NOMO-1 treated with DMSO at 0.1 percent for 48 hours (cell line): Measurements from ENCODE around the gene RASGRP2.

Experiments
- DNase-seq: peaks from one replicate; lab custom pipeline; 2025; ENCODE audit not compliant: unreplicated experiment; lab: John Stamatoyannopoulos, UW

Gene RASGRP2

GRCh38 chr11:64742087-64742888 is 1.7 kb downstream of the RASGRP2 start:
- DNase-seq: no peak

GRCh38 chr11:64741375-64742086 is 2.4 kb downstream of the RASGRP2 start:
- DNase-seq: no peak

GRCh38 chr11:64739871-64740270 is 4.1 kb downstream of the RASGRP2 start:
- no peak for DNase-seq

- no peak for DNase-seq
Measured at GRCh38 chr11:64736654-64737053, 7.3 kb downstream of the RASGRP2 start.

GRCh38 chr11:64735725-64736259 is 8.2 kb downstream of the RASGRP2 start:
- no peak for DNase-seq

DNA sequence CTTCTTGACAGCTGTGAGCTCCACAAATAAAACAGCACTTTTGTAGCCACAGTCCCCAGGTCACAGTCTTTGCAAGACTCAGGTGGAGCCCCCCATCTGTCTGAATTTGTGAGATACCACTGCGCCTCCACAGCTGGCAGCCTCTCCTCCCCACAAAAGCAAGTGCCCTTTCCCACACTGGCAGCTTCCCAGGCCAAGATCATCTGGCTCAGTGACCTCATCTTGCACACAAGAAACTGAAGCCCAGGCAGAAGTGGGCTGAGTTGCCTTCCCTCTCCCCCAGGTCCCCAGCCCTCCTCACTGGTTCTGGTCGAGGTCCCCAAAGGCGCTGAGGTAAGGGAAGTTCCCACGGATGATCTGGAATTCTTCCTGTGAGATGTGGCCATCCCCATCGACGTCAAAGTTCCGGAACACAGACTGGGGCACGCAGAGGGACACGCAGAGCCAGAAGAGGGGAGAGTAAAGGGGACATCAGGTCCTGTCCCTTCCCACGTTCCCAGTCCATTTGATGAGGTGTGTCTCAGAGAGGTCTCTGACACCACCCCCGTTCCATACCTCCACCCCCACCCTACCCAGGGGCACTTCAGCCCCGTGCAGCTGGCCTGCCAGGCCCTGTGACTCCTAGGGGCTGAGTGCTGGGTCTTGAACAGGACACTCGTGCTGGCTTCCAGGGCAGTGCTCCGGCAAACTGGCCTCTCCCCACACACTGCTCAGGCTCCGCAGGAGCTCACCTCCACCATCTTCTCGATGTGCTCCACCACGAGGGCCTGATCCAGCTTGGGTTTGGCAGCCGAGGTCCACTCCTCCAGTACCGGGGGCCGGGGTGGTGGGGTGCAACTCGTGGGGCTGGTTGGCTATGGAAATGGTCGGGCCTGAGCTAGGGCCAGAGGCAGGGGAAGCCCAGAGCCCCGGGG is 8.9 kb downstream of the RASGRP2 start:
- DNase-seq: no peak

DNA sequence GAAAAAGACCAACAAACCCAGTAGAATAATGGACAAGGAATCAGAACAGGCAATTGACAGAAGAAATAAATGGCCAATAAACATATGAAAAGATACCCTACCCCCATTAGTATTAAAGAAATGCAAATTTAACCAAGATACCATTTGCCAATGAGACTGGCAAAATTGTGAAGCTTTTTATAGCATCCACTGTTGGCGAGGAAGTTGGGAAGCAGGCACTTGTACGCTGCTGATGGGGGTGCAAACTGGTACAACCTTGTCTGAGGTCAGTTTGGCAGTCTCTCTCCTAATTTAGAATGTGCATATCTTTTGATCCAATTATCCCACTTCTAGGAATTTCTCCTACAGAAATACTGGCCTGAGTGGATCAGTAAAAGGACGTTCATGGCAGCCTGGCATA is 12.3 kb downstream of the RASGRP2 start:
- DNase-seq: no peak

- DNase-seq: no peak
Measured at GRCh38 chr11:64729851-64730382, 14.0 kb downstream of the RASGRP2 start.

DNA sequence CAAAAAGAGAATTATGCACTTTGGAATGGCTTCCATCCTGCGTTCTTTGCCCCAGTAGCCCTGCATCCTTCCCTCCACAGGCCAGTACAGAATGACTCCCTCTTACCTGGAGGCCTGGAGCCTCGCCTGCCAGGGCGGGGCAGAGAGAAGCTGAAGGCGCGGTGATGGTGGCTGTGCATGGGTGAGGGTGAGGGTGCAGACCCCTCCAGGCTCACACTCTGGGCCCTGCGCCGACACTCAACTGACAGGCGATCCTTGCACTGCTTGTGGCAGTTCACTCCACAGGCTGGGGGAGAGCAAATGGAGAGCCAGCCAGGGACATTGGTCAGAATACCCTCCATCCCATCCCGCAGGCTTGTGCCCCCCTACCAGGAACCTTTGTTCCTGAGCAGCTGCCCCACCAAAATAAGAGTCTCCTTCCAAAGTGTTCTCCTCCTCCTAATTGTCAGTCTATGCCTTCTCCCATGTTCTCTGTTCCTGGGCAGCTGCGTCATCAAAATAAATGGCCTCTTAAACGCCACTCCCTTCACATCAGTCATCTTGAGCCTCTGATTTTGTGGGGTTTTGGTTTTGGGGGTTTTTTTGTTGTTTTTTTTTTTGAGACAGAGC is 15.1 kb downstream of the RASGRP2 start:
- DNase-seq: no peak

GRCh38 chr11:64726867-64727530 is 16.9 kb downstream of the RASGRP2 start:
- DNase-seq: no peak

DNA sequence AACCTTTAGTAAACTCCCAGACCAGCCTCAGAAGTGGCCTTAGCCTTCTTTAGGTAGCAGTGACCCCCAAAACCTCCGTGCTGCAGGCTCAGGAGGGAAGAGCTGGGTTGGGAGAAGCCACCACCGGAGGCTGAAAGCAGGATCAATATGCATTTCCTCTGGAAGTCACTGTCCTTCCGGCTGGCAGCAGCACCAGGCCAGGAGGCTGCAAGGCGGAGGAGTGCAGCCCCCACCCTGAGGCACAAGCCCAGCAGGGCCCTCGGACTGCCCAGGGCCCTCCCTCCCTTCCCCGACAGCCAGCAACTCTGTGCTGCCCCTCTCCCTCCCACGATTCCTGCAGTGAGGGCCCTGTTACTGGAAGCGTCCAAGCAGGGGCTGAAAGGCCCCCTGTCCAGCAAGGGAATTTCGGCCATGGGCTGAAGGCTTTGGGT is 17.7 kb downstream of the RASGRP2 start:
- no peak for DNase-seq

DNA sequence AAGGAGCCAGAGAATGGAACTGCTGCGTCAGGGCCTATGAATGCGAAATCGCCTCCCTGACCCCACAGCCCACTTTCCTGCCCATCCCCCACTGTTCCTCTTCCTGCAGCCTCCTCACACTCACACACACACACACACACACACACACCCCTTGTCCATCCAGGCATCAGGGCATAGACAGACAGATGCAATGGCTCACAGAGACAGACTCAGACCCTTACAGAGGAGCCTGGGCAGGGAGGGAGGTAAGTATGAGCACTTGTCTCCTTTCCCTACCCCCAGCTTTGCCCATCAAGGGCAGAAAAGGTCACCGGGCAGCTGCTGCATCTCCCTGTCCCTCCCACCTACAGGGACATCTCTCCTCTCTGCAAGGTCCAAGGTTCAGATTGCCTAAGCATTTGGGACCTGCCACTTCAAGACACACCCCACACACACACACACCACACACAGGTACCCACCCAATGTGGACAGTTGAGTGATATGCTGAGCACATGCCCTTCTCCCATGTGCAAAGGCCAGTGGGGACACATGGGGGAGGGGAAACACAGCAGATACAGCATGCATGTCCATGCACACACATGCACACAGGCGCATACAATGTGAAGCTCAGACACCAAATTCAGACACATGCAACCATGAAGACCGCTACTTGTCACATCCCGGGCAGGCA is 18.9 kb downstream of the RASGRP2 start:
- no peak for DNase-seq

- no peak for DNase-seq
Measured at GRCh38 chr11:64723907-64724862, 19.8 kb downstream of the RASGRP2 start.

DNA sequence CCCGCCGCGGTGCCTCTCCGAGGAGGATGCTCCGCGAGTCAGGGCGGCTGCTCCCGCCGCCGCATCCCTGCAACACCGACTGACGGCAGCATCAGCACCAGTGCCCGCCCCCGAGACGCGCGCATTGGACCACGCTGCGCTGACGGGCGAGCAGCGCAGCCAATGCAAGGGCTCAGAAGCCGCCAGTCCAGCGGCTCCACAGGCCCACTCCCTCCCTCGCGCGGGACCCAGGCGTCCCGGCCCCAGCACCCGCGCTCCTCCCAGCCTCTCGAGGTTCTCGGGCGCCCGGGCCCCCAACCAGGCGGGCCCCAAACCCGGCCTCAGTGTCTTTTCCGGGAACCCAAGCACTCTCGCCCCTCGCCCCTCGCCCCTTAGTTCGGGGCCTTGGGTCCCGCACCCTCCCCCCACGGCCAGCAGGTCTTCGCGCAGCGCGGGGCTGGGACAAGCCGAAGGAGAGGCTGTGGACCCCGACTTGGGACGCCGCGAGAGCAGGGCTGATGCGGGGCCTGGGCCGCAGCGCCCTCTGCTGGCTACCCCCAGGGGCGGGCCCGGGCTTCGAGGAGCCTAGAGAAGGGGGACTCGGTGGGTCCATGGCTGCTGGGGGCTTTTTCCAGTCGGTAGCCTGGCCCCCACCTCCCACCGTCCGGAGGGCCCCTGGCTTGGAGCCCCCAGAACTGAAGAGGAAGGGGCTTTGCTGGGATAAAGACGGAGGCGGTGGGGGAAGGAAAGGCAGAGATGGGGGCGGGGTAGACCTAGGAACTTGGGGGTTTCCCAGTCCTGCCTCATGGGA is 20.6 kb downstream of the RASGRP2 start, which contains the start of gene NRXN2:
Gene NRXN2 (minus strand): TSS at position 81 of the 790 bp plus-strand sequence. CDS start 9,498 bp downstream, outside the sequence.
- DNase-seq: peak; percentile 46

DNA sequence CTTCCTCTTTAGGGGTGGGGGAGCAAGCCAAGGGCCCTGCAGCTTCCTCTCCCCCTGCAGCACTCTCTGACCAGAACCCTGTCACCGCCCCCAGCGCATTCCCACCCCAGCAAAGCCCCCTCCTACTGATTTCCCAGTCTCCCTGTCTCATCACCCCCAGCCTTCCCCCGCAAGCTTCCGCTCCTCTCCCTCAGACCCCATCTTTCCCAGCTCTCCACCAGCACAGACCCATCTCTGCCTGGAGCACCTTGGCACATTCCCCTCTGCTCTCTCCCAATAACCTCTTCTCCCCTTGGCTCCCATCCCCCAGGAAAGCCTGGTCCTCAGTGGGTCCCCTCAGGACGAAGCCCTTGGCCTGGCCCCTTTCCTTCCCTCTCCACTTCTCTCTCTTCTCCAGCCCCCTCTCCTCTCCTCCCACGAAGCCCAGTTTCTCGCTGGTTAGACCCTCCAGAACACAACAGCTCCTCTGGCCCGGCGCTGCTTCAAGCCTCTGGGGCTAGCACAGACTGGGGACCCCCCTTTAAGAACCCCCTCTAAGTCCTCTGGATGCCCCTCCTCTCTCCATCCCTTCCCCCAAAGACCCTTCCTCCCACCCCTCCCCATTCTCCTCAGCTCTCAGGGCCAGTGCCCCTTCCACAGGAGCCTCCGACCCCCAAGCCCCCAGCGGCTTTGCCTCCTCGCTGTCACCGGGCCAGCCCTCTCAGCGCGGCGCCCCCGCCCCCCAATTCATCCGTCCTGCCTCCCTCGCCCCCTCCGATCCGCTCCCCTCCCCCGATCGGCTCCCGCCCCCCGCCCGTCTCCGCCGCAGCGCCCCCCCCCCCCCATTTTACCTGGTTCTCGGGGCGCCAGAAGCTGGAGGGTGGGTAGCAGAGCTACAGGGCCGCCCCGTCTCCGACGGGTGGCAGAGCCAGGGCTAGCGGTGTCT is 21.5 kb downstream of the RASGRP2 start:
- DNase-seq: no peak

GRCh38 chr11:64721359-64721699 is 22.6 kb downstream of the RASGRP2 start:
- no peak for DNase-seq
